ENCODE measurements around the gene MVB12A. TPM values are rescaled to one million over a fixed set of nuclear protein-coding genes. Genes with fewer than 3 reads are reported as not detected.

Gene MVB12A
- total and polyA plus RNA-seq, 5 donors from 2014 or later, result 26.7 to 48.6 (median 30.8) TPM

DNA sequence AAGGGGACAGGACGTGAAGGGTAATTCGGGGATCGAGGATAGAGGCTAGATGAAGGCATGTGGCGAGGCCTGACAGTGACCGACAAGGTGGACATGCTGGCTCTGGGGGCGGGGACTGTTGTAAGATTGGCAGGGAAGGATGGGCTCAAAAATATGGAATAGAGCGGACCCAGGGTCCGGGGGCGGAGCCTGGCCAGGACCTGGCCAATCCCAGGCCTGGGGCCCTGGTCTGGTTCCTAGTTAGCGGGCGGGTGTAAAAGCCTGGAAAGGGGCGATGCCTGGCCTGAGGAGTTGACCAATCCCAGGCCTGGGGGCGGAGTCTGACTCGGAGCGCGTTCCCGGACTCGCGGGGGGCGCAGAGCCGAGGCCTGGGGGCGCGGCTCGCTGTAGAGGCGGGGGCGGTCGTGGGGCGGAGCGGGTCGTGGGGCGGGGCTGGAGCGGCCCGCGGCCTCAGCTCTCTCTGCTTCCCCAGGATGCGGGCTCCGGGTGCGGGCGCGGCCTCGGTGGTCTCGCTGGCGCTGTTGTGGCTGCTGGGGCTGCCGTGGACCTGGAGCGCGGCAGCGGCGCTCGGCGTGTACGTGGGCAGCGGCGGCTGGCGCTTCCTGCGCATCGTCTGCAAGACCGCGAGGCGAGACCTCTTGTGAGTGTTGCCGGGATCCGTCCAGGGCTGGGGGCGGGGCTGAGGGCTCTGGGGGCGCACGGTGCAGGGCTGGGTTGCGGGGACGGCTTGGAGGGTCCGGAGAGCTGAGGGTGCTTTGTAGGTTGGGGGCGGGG lies 50.4 kb downstream of the MVB12A start, which contains the start of gene SLC27A1:
Gene SLC27A1 (plus strand): TSS at position 457 of the 774 bp plus-strand sequence. CDS start 17 bp downstream, at position 474.
- no peaks in the 10 kb centered on the region for H3K36me3 Mint-ChIP-seq
- H3K9me3 Mint-ChIP-seq, result no peaks in the 10 kb centered on the region
- Histone ChIP-seq H3K4me1 (ENCODE audit: control insufficient read depth, insufficient read depth, low read length, poor library complexity, severe bottlenecking) (peaks cover 26% of the 10 kb centered on the region), H3K4me3 (ENCODE audit: low read depth, low read length) (peak within 1 kb of the TSS; percentile 81), H3K27ac (ENCODE audit: insufficient read depth, low read length, poor library complexity, severe bottlenecking) (peak within 1 kb of the TSS; percentile 76), H3K9me3 (ENCODE audit: control insufficient read depth in 2 of 2, low read length in 2 of 2) (no peaks in the 10 kb centered on the region), H3K27me3 (ENCODE audit: control insufficient read depth, insufficient read depth, low read length) (no peaks in the 10 kb centered on the region), H3K36me3 (ENCODE audit: control insufficient read depth, insufficient read depth, low read length) (no peaks in the 10 kb centered on the region)
- DNase-seq (peak; percentile 83 to 91 (median 90)), ATAC-seq (ENCODE audit: low read depth in 2 of 2) (peak; percentile 62 to 73)
- H3K27ac Mint-ChIP-seq, result peak within 1 kb of the TSS; percentile 93 to 97 (median 97)
- peaks cover 4% of the 10 kb centered on the region for H3K27me3 Mint-ChIP-seq
- H3K4me1 Mint-ChIP-seq, result peaks cover 5 to 30% (median 15%) of the 10 kb centered on the region in 4 donors
- H3K4me3 Mint-ChIP-seq, result peak within 1 kb of the TSS; percentile 89 to 99 (median 97)

DNA sequence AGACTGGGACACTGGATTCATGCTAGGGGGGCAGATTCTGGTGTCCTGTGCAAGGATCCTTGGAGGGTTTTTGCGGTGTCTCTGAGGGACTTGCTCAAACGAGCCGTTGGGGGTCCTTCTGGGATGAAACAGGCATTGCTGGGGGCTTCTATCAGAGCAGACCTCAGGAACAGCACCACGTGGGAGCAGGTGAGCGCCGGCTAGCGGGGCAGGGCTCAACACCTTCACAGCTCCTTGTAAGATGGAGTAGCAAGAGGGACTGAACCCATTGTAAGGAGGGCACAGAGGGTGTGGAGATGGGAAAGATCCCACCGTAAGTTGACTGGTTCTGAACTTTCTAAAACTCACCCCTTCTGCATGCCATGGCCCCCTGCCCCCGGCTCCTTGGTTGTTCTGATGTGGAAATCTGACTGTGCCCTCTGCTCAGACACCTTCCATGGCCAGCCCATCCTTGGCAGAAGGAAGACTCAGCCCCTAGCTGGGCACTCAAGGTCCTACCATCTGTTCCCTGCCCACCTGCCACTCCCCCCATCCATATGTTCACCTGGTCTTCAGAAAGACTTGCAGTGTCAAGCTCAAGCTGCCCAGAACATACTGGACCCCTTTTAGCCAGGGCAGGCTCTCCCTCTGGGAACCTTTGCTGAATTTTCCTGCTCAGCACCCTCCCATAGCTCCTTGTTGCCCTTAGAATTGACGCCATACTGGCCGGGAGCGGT lies 51.7 kb downstream of the MVB12A start:
- no peaks in the 10 kb centered on the region for H3K9me3 Mint-ChIP-seq
- H3K4me3 Mint-ChIP-seq, result peak overlapping the region; percentile 80 to 97 (median 86)
- Histone ChIP-seq H3K27me3 (ENCODE audit: control insufficient read depth, insufficient read depth, low read length) (no peaks in the 10 kb centered on the region), H3K4me1 (ENCODE audit: control insufficient read depth, insufficient read depth, low read length, poor library complexity, severe bottlenecking) (peaks cover 23% of the 10 kb centered on the region), H3K4me3 (ENCODE audit: low read depth, low read length) (no peak overlapping the region), H3K36me3 (ENCODE audit: control insufficient read depth, insufficient read depth, low read length) (no peaks in the 10 kb centered on the region), H3K27ac (ENCODE audit: insufficient read depth, low read length, poor library complexity, severe bottlenecking) (no peak overlapping the region), H3K9me3 (ENCODE audit: control insufficient read depth in 2 of 2, low read length in 2 of 2) (no peaks in the 10 kb centered on the region)
- H3K36me3 Mint-ChIP-seq, result no peaks in the 10 kb centered on the region
- ATAC-seq (ENCODE audit: low read depth in 2 of 2) (no peak), DNase-seq (no peak)
- peaks cover 4 to 25% (median 14%) of the 10 kb centered on the region in 4 donors for H3K4me1 Mint-ChIP-seq
- no peaks in the 10 kb centered on the region for H3K27me3 Mint-ChIP-seq
- peak overlapping the region in 2 of 3 donors; percentile 88 to 90 for H3K27ac Mint-ChIP-seq

DNA sequence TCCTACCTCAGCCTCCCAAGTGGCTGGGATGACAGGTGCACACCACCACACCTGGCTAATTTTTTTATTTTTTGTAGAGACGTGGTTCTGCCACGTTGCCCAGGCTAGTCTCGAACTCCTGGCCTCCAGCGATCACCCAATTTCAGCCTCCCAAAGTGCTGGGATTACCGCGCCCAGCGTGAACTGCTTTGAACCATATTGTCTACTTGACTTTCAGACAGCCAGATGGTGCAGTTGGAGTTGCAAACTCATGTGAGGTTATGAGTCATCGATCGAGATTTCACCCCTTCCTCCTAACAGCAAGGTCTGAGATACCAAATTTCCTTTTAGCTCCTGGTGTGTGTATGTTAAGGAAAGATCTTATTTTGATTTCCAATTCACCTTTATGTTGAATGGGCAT lies 53.2 kb downstream of the MVB12A start:
- Histone ChIP-seq H3K4me3 (ENCODE audit: low read depth, low read length) (no peak overlapping the region), H3K27ac (ENCODE audit: insufficient read depth, low read length, poor library complexity, severe bottlenecking) (no peak overlapping the region), H3K9me3 (ENCODE audit: control insufficient read depth in 2 of 2, low read length in 2 of 2) (no peaks in the 10 kb centered on the region), H3K27me3 (ENCODE audit: control insufficient read depth, insufficient read depth, low read length) (no peaks in the 10 kb centered on the region), H3K4me1 (ENCODE audit: control insufficient read depth, insufficient read depth, low read length, poor library complexity, severe bottlenecking) (peaks cover 23% of the 10 kb centered on the region), H3K36me3 (ENCODE audit: control insufficient read depth, insufficient read depth, low read length) (no peaks in the 10 kb centered on the region)
- H3K4me3 Mint-ChIP-seq, result peak overlapping the region; percentile 3 to 44 (median 36)
- H3K4me1 Mint-ChIP-seq, result peaks cover 4 to 24% (median 14%) of the 10 kb centered on the region in 4 donors
- no peak for ATAC-seq (ENCODE audit: low read depth in 2 of 2)
- H3K36me3 Mint-ChIP-seq, result no peaks in the 10 kb centered on the region
- H3K27me3 Mint-ChIP-seq, result no peaks in the 10 kb centered on the region
- no peaks in the 10 kb centered on the region for H3K9me3 Mint-ChIP-seq
- peak overlapping the region in 1 of 3 donors; percentile 26 for H3K27ac Mint-ChIP-seq
- peak in 1 of 3 donors; percentile 55 for DNase-seq

Other genes with a start within 250 kb of the MVB12A start
- 27.1 TPM for gene USE1, start 204.7 kb upstream of the MVB12A start, total RNA-seq
- 10 to 100 TPM; 43.9 to 53.7 (median 50.1) TPM for gene USE1, start 204.7 kb upstream of the MVB12A start, polyA plus RNA-seq
- 23.3 TPM for gene OCEL1, start 193.8 kb upstream of the MVB12A start, total RNA-seq
- gene OCEL1, start 193.8 kb upstream of the MVB12A start, polyA plus RNA-seq, result 10 to 100 TPM; 34.0 to 51.0 (median 47.1) TPM
- 0.52 TPM for gene NR2F6, start 174.1 kb upstream of the MVB12A start, total RNA-seq
- 1 to 10 TPM in 2 of 4 donors, under 1 TPM in 2; 0.81 to 3.2 (median 1.5) TPM for gene NR2F6, start 174.1 kb upstream of the MVB12A start, polyA plus RNA-seq
- gene USHBP1, start 155.3 kb upstream of the MVB12A start, total RNA-seq, result not detected
- gene USHBP1, start 155.3 kb upstream of the MVB12A start, polyA plus RNA-seq, result not detected
- 82.3 TPM for gene BABAM1, start 152.6 kb upstream of the MVB12A start, total RNA-seq
- 100 to 1,000 TPM; 111 to 140 (median 124) TPM for gene BABAM1, start 152.6 kb upstream of the MVB12A start, polyA plus RNA-seq
- 1.8 TPM for gene ANKLE1, start 138.1 kb upstream of the MVB12A start, total RNA-seq
- gene ANKLE1, start 138.1 kb upstream of the MVB12A start, polyA plus RNA-seq, result 1 to 10 TPM in 2 of 4 donors, under 1 TPM in 2; 0.15 to 1.0 (median 0.96) TPM
- 5.1 TPM for gene ABHD8, start 116.6 kb upstream of the MVB12A start, total RNA-seq
- 1 to 10 TPM; 5.6 to 8.7 (median 6.4) TPM for gene ABHD8, start 116.6 kb upstream of the MVB12A start, polyA plus RNA-seq
- 37.1 TPM for gene MRPL34, start 114.2 kb upstream of the MVB12A start, total RNA-seq
- 100 to 1,000 TPM; 223 to 248 (median 236) TPM for gene MRPL34, start 114.2 kb upstream of the MVB12A start, polyA plus RNA-seq
- gene DDA1, start 110.5 kb upstream of the MVB12A start, total RNA-seq, result 43.8 TPM
- 10 to 100 TPM; 26.7 to 38.6 (median 32.0) TPM for gene DDA1, start 110.5 kb upstream of the MVB12A start, polyA plus RNA-seq
- gene ANO8, start 85.2 kb upstream of the MVB12A start, total RNA-seq, result 17.8 TPM
- under 1 TPM in 3 of 4 donors, not detected in 1; 0.06 to 0.11 (median 0.08) TPM for gene ANO8, start 85.2 kb upstream of the MVB12A start, polyA plus RNA-seq
- gene GTPBP3, start 82.5 kb upstream of the MVB12A start, total RNA-seq, result 26.1 TPM
- gene GTPBP3, start 82.5 kb upstream of the MVB12A start, polyA plus RNA-seq, result 1 to 10 TPM; 5.2 to 9.4 (median 8.7) TPM
- gene PLVAP, start 42.7 kb upstream of the MVB12A start, total RNA-seq, result not detected
- not detected for gene PLVAP, start 42.7 kb upstream of the MVB12A start, polyA plus RNA-seq
- gene CCDC194, start 25.9 kb upstream of the MVB12A start, total RNA-seq, result 1.3 TPM
- gene CCDC194, start 25.9 kb upstream of the MVB12A start, polyA plus RNA-seq, result not detected
- 45.6 TPM for gene BST2, start 14.4 kb upstream of the MVB12A start, total RNA-seq
- 100 to 1,000 TPM; 155 to 175 (median 158) TPM for gene BST2, start 14.4 kb upstream of the MVB12A start, polyA plus RNA-seq
- not detected for gene TMEM221, start 28.6 kb downstream of the MVB12A start, total RNA-seq
- under 1 TPM in 1 of 4 donors, not detected in 3; 0.16 TPM for gene TMEM221, start 28.6 kb downstream of the MVB12A start, polyA plus RNA-seq
- gene NXNL1, start 40.9 kb downstream of the MVB12A start, total RNA-seq, result not detected
- not detected for gene NXNL1, start 40.9 kb downstream of the MVB12A start, polyA plus RNA-seq
- 4.6 TPM for gene SLC27A1, start 50.5 kb downstream of the MVB12A start, total RNA-seq
- gene SLC27A1, start 50.5 kb downstream of the MVB12A start, polyA plus RNA-seq, result 1 to 10 TPM; 3.9 to 5.2 (median 4.1) TPM
- gene PGLS, start 91.6 kb downstream of the MVB12A start, total RNA-seq, result 49.9 TPM
- gene PGLS, start 91.6 kb downstream of the MVB12A start, polyA plus RNA-seq, result 10 to 100 TPM; 60.5 to 76.0 (median 63.8) TPM
- 40.6 TPM for gene COLGALT1, start 135.6 kb downstream of the MVB12A start, total RNA-seq
- 10 to 100 TPM; 17.1 to 18.9 (median 17.8) TPM for gene COLGALT1, start 135.6 kb downstream of the MVB12A start, polyA plus RNA-seq